ENCODE results near the gene EHMT1.

DNA sequence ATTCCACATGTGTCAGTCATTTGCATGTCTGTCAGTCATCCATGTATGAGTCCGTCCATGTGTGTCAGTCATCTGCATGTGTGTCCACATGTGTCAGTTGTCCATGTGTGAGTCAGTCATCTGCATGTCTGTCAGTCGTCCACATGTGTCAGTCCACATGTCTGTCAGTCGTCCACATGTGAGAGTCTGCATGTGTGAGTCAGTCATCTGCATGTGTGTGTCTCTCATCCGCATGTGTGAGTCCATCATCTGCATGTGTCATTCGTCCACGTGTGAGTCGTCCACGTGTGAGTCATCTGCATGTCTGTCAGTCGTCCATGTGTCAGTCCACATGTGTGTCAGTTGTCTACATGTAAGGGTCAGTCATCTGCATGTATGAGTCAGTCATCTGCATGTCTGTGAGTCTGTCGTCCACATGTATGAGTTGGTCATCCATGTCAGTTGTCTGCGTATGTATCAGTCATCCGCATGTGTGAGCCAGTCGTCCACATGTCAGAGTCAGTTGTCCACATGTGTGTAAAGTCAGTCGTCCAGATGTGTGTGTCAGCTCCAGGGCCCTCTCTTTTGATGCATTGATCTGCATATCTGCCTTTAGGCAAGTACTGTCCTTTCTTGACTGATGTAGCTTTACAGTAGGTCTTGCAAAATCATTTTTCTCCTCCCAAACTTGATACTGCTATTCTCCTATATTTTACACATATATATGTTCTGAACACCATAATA lies 186.3 kb downstream of the EHMT1 start:
- TF ChIP-seq EZH2 (IDR thresholded peaks at IDR 0.05; ENCODE audit: borderline replicate concordance, low read length), result no peak
- TF ChIP-seq, protein P1, sequence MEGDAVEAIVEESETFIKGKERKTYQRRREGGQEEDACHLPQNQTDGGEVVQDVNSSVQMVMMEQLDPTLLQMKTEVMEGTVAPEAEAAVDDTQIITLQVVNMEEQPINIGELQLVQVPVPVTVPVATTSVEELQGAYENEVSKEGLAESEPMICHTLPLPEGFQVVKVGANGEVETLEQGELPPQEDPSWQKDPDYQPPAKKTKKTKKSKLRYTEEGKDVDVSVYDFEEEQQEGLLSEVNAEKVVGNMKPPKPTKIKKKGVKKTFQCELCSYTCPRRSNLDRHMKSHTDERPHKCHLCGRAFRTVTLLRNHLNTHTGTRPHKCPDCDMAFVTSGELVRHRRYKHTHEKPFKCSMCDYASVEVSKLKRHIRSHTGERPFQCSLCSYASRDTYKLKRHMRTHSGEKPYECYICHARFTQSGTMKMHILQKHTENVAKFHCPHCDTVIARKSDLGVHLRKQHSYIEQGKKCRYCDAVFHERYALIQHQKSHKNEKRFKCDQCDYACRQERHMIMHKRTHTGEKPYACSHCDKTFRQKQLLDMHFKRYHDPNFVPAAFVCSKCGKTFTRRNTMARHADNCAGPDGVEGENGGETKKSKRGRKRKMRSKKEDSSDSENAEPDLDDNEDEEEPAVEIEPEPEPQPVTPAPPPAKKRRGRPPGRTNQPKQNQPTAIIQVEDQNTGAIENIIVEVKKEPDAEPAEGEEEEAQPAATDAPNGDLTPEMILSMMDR (IDR thresholded peaks at IDR 0.05; ENCODE audit: low read length), result no peak

Measured in OCI-LY1 (cell line).